ENCODE results near the gene EEF2K.

DNA sequence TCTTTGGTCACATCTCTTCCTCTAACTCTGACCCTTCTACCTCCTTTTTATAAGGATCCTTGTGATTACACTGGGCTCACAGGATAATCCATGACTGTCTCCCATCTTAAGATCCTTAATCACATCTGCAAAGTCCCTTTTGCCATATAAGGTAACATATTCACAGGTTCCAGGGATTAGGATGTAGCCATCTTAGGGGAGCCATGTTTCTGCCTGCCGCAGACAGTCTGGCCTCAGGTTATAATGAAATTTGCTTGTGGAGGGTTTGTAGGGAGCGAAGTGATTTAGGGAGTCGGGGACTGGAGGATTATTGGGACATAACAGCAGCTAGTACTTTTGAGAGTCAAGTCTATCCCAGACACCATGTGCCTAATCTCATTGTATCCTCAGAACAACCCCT is 7.7 kb downstream of the EEF2K start:
- TF ChIP-seq, protein P1, sequence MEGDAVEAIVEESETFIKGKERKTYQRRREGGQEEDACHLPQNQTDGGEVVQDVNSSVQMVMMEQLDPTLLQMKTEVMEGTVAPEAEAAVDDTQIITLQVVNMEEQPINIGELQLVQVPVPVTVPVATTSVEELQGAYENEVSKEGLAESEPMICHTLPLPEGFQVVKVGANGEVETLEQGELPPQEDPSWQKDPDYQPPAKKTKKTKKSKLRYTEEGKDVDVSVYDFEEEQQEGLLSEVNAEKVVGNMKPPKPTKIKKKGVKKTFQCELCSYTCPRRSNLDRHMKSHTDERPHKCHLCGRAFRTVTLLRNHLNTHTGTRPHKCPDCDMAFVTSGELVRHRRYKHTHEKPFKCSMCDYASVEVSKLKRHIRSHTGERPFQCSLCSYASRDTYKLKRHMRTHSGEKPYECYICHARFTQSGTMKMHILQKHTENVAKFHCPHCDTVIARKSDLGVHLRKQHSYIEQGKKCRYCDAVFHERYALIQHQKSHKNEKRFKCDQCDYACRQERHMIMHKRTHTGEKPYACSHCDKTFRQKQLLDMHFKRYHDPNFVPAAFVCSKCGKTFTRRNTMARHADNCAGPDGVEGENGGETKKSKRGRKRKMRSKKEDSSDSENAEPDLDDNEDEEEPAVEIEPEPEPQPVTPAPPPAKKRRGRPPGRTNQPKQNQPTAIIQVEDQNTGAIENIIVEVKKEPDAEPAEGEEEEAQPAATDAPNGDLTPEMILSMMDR (IDR thresholded peaks at IDR 0.05) = no peak
- TF ChIP-seq POLR2A (IDR thresholded peaks at IDR 0.05) = no peak

Measured in thyroid gland (tissue), 4 donors.